ENCODE results near the gene FREM1. TPM values are rescaled to one million over a fixed set of nuclear protein-coding genes. Genes with fewer than 3 reads are reported as not detected.
"Not testable (repeated sequence)": the region's sequence is repeated elsewhere in the genome, so short reads cannot be mapped to it uniquely, and the experiment has no call there.

Gene FREM1, protein sequence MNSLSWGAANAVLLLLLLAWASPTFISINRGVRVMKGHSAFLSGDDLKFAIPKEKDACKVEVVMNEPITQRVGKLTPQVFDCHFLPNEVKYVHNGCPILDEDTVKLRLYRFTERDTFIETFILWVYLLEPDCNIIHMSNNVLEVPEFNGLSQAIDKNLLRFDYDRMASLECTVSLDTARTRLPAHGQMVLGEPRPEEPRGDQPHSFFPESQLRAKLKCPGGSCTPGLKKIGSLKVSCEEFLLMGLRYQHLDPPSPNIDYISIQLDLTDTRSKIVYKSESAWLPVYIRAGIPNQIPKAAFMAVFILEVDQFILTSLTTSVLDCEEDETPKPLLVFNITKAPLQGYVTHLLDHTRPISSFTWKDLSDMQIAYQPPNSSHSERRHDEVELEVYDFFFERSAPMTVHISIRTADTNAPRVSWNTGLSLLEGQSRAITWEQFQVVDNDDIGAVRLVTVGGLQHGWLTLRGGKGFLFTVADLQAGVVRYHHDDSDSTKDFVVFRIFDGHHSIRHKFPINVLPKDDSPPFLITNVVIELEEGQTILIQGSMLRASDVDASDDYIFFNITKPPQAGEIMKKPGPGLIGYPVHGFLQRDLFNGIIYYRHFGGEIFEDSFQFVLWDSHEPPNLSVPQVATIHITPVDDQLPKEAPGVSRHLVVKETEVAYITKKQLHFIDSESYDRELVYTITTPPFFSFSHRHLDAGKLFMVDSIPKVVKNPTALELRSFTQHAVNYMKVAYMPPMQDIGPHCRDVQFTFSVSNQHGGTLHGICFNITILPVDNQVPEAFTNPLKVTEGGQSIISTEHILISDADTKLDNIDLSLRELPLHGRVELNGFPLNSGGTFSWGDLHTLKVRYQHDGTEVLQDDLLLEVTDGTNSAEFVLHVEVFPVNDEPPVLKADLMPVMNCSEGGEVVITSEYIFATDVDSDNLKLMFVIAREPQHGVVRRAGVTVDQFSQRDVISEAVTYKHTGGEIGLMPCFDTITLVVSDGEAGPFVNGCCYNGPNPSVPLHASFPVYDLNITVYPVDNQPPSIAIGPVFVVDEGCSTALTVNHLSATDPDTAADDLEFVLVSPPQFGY (N-terminal part only)
- polyA plus RNA-seq (ENCODE audit: insufficient read length), result 20.2 TPM

DNA sequence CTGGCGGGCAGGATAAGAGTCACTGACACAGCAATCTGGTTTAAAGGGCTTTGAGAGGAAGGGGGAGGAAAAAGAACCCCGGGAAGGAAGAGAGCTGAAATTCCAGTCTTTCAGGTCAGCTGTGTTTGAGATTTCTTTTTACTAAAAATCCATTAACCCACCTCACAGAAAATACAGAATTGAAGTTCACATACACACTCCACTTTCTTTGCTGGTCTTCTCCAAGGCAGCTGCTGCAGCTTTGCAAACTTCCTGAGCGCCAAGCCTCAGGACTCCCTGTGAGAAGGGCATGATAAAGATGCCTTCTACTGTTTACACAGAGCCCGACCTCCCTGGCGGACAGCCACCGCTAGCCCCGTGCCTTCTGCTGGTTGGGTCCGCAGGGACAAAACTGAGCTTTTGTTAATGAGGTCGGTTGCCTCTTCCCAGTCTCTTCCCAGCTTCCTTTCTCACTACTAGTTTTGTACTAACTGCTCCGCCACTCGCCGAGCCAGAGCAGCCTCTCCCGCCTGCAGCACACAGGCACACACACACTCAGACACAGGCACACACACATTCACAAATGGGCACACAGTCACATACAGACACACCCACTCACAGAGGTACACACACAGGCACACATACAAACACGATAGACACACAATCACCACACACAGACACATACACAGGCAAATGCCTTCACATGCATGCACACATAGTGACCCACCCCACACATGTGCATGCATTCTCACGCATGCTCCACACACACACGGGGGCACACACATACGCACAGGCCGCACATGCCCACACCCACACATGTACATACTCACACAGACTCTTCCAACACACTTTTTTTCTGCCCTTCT, at the start of gene FREM1:
Gene FREM1 (minus strand): TSS at position 468 of the 845 bp plus-strand sequence. CDS start 41,451 bp downstream, outside the sequence.
- peak; percentile 65 for DNase-seq

DNA sequence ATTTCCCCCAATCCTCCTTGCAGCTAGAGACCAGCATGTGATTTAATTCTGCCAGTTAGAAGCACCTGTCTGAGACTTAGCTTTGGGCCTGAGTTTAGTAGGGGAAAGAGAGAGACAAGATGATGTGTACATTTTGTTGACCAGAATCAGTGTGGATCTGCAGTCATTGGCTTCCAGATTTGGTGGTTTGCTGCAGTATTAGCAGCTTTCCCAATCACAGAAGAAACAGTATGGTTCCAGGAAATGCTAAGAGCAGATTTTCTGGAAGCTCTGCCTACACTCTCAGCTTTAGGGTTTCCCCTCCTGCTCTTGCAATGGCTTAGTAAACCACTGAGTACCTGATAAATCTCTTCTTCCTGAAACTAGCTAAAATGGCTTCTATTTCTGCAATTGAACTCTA, 48.8 kb upstream of the FREM1 start:
- no peak for DNase-seq

DNA sequence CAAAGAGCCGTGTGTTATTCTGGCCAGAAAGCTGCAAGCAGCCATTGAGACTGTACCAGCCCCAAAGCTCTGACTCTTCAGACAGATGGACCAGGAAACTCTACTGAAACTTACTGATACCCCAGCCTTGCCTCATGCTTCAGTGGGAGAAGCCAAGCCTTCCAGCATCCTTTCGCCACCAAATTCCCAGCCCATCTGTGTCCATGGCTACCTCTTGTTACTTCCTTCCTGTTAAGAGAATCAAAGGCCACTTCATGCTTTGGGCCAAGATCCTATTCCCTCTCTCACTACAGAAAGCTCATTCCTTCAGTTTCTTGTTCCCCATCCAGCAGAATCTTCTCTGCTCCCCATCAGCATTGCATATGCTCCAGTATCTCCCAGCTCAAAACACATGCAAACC, 46.9 kb upstream of the FREM1 start:
- peak; percentile 51 for DNase-seq

DNA sequence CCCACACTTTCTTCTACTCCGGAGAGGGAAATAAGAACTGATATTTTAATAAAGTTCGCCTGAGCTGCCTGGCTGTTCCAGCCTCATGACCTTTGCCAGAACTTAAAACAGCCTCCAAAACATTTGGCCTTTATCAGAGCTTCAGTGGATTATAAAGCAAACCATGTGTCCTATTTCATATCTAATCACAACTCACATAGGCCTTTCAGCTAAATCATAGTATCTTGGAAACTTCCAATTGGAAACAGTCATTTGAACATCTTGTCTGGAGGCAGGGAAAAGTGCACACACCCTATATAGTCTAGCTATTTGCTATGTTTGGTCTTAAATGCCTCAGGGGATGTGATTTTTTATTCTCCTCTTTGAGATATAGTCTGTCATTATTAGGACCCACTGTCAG, 46.0 kb upstream of the FREM1 start:
- no peak for DNase-seq

DNA sequence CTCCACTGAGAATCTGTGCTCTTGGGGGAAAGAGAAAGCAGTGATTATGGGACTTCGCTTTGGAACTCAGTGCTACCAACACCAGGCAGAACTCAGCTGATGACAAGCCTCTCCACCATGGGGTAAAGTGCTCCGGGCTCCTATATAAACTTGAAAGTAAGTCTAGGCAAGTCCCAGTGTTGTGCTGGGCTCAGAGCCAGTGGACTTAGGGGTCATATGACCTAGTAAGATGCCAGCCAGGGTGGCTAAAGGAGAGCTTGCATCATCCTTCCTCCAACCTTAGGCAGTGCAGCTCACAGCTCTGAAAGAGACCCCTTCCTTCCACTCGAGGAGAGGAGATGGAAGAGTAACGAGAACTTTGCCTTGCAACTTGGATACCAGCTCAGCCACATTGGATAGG, 35.1 kb upstream of the FREM1 start:
- DNase-seq, result no peak

DNA sequence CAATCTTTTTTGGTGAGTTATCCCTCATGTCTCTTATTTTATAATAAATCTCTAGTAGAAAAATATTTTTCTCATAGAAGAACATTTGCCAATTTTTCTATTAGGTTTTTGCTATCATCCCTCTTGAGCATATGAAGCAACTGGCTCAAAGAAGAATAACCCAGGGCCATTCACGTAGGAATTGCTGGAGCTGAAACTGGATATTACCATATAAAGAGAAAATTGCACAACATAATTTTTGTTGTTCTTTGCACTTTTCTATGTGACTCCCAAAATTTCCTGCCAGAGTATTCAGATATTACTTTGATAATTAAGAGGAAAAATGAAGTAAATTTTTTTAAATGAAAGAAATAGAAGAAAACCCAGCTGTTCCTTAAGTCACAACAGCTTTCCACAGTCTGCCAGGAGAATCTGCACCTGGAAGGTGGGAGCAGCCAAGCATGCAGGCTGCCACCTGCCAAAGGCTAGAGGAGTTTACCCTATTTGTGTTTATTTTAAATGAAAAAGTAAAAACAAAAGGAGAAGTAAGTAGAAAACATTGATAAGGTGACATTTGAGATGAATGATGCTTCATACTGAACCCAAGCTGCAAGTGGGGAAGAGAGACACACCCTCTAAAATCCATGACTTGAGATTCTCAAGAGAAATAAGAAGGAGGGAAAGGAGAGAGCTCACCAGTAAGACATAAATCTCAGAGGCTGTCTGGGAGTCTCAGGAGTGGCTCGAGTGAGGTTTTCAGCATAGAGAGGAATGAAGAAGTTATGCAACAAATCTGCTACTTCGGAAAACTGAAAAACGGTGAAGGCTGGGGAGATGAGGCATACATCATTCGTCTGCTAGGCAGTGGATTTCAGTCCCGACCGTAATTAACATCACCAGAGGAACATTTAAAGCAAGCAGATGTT, 31.5 kb upstream of the FREM1 start:
- peak; percentile 66 for DNase-seq

DNA sequence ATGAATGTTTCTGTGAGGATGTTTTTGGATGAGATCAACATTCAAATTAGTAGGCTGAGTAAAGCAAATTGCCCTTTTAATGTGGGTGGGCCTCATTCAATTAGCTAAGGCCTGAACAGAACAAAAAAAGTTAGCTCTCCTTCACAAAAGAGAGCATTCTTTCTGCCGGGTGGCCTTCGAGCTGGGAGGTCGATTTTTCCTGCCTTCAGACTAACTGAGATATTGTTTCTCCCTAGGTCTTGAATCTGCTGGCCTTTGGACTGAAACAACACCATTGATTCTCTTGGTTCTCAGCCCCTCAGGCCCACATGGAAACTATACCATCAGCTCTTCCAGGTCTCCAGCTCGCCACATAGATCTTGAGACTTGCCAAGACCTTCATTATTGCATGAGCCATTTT, 29.1 kb upstream of the FREM1 start:
- DNase-seq, result no peak

DNA sequence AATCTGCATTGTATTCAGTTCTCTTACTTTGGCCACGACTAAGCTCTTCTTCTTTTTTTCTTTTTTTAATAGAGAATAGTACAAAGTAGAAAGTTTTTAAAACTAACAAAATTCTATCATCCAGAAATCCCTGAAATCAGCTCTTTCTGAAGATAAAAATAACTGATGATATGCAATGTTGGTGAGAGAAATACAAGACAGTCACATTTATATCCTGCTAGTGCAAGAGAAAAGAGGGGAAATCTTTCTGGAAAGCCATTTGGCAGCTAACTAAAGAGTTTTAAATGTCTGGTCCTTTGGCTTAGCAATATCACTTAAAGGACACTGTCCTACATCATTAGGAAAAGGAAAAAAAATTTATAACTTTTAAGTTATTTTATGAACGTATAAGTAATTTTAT, 27.0 kb upstream of the FREM1 start:
- no peak for DNase-seq

DNA sequence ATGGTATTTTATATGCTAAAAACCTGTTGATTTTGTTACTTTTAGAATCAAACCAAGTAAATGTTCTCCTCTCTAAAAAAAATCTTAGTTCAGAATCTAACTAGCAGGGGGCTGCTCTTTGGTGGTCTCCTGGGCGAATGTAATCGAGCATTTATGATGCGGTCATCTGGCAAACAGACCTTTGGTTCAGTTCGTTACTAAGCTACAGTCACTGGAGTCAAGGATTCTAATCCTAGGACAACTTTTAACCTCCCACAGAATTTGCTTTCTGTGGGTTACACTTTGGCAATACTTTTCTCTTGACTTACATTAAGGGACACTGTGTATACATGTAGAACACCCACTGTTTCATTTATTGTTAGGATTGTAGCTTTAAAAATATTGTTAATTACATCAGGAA, 26.3 kb upstream of the FREM1 start:
- DNase-seq, result no peak

DNA sequence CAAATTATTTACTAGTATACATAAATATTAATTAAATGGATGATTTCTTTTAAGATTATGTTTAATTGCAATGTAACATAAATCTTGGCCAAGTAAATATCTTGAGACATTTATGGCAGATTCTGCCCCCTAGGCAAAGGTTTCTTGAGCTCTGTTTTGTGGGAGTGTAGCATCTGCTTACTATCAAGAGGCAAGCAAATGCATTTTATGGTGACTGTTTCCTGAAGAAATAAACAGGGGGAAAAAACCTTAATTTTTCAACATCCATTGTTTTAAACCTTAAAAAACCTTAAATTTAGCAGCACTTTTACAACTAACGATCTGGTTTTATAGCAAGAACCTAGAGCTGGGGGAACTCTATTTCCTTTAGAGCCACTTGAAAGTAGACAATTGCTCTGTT, 25.7 kb upstream of the FREM1 start:
- DNase-seq, result no peak

DNA sequence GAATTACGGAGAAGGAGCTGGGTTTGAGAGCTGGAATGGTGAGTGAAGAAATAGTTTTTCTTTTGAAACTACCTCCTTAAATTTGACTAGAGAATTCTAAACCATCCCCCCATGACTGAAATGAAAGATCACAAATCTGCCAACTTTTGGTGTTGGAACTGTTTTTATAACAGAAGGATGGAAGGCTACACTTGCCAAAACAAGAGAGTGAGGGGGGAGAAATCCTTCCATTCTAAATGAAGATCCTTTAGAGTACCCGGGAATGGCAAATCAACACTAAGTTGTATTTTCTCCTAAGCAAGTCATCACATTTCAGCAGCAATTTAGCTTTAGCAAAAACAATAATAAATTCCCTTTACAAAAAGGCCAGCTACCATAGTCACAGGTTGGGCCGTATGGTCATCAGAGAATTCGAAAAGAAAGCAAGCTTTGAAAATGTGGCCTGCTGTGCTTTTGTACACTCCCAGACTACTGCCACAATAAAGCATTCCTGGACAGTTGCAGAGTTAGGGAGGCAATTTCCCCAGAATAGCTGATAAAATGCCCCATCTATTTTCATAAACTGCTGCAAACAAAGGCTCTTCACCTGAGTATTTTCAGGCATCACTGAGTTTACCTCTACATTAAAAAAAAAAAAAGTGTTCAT, 25.0 kb upstream of the FREM1 start:
- no peak for DNase-seq

DNA sequence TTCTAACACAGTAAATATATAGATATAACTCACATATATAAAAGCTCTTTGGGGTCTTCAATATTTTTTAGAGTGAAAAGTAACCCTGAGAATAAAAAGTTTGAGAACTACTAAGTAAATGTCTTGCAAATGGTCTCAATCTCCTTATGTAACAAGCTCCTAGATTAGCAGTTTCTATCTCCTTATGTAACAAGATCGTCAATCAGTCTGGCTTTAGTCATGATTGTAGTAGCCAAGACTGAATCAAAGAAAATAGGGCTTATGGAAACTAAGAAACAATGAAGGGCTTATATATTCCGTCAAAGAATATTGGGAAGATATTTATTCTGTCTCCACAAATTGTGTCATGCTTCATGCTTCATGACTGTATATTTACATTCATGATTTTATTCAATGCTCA, 22.4 kb upstream of the FREM1 start:
- DNase-seq, result no peak

DNA sequence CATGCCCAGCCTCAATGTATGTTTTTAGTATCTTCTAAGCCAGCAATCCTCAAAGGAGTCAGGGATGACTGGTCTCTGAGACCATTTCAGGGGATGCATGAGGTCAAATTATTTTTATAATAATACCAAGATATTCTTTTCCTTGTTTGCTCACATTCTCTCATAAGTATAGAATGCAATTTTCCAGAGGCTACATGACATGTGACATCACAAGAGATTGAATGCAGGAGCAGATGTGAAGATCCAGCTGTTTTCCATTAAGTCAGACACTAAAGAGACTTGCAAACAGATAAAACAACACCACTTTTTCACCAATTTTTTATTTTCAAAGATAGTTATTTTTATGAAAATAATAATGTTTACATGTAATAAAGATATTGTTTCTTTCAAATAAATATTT, 22.0 kb upstream of the FREM1 start:
- DNase-seq, result peak; percentile 74

DNA sequence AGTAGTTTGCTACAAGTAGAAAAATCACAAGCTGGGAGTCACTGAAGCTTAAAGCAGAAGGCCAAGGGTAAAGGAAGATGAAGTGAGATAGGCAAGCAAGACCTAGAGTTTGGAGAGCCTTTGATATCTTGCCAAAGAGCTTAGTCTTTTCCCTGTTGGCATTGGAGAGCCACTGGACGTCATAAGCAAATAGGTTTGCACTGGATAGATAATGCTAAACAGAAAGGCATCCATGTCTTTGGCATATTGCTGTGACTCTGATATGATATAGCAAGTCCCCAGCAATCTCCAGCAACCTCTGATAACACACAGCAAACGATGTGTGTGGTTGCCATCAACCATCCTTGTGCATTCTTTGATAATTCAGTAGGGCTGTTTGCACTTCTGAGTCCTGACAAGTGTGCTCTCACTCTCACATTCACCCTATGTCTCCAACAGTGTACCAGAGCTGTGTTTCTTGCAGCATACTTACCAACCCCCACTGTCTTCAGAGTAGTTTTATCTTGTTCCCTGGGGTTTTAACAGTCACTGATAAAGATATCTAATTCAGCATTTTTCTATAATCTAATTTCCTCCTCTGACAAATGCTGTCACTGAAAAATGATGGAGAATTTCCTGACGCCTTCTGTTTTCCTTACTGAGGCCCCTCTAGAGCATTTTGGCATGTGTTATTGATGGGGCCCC, 16.9 kb upstream of the FREM1 start:
- DNase-seq, result no peak

DNA sequence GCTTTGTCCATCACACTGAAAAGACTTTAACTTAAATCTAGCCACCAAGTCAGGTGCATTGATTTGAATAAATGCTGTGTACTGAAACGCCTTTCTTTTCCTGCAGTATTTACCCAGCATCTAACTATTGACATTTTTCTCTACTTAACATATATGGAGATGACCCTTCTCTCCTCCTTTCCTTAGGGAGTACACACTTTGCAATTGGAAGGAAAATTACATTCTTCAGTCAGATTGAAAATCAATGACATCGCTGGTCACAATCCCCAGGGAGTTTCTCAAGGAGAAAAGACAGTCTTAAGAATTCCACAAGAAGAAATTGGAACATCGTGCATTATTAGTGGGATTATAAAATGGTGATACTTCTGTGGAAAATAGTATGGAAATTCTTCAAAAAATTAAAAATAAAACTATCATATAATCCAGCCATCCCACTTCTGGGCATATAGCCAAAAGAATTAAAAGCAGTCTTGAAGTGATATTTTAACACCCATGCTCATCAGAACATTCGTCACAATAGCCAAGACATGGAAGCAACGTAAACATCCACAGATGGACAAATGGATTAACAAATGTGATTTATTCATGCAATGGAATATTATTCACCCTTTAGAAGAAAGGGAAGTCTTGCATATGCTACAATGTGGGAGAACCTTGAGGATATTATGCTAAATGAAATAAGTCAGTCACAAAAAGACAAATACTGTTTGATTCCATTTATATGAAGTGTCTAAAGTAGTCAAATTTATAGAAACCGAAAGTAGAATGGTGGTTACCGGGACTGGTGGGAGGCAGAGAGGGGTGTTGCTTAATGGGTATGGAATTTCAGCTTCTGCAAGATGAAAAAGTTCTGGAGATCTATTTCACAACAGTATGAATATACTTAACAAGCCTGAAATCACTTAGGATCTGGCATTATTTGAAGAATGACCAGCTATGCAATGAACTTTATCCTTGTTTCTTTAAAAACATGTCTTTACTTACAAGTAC, 14.3 kb upstream of the FREM1 start:
- no peak for DNase-seq

DNA sequence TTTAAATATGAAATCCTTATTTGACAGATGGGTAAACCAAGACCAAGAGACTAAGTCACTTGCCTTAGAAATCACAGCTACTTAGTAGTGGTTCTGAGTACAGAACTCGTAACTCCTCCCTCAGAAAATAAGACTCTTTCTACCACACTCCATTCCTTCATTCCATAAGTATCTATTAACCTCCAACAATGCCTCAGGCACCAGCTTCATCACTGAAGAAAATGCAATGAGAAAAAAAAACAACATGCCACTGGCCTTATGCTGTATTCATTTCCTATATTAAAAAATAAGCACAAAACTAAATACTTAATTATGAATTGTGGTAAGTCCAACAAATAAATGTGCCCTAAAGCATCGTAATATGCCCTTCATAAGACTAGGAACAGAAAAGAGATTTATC, 13.5 kb upstream of the FREM1 start:
- no peak for DNase-seq

DNA sequence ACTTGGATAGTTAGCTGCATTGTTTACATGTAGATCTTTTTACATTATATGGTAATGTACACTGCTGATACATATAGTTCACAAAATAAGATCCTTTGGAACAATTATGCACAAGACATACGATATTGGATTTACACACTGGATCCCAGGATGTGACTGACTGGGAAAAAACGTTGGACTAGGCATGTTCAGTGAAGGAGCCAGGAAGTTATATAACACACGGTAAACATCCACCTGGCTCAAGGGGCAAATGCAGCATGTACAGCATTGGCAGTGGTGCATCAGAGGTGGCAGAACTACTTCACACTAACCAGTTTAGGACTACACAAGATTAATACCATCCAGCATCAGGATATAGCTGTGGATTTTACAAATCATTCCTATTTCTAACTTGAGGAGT, 10.6 kb upstream of the FREM1 start:
- not testable (repeated sequence) for DNase-seq

DNA sequence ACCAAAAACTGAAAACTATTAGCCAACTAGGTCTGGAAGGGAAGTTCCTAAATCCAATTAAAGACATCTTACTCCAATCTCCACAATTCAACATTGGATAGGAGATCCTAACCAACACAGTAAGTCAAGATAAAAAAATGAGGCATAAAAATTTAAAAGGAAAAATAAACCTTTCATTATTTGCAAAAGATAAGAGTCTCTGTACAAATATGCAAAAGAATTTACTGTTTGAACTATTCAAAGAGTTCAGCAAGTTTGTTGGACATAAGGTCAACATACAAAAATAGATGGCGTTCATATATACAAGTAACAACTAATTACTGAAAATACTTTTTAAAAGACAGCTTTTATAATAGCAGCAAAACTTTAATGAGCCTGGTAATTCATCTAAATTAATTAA, 3.1 kb upstream of the FREM1 start:
- DNase-seq, result no peak

DNA sequence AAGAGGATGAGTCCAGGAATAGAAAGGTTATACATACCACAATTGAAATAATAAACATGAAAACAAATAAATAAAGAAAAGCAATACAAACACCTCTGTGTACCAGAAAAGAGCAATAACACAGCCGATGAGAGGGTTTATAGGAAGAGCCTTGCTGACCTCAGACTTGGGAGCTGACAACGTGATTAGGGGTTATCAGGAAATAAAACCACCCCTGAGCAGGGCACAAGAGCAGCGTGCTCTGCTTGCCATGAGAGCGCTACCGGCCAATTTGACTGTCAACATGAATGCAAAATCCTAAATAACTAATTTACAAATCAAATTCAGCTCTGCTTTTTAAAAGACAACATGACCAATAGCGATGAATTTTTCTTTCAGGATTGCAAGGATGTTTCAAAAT, 2.6 kb upstream of the FREM1 start:
- no peak for DNase-seq
